ENCODE results near the gene LRCH3. TPM values are rescaled to one million over a fixed set of nuclear protein-coding genes. Genes with fewer than 3 reads are reported as not detected.
A peak's percentile ranks its signal among the peaks of the same experiment; 100 is the strongest.

LRCH3 gene
- total RNA-seq, 1 donor from 2014 or later = 56.4 TPM

DNA sequence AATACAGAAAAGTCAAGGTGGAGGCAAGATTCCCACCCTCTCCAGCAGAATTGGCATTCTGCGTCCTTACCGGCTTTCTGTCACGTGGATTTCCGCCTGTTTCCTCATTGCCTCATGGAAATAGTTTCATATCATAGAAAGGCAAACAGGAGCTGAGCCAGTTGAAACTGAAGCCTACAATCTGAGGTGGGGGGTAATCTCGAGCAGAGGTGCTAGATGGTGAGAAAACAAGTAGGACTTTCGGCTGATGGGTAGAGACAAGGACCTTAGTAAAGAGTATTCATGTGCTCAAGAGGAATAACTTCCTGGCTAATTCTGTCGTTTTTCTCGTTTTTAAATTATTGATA lies 39.9 kb downstream of the LRCH3 start:
- intact Hi-C loops (cut with micrococcal nuclease) = no loop called here
- Mint-ChIP-seq H3K27me3 (no peaks in the 10 kb centered on the region), H3K4me3 (no peak overlapping the region), H3K4me1 (peaks cover 2% of the 10 kb centered on the region), H3K9me3 (no peaks in the 10 kb centered on the region), H3K27ac (no peak overlapping the region), H3K36me3 (ENCODE audit: low read depth) (peaks cover 48% of the 10 kb centered on the region)
- DNase-seq = no peak

DNA sequence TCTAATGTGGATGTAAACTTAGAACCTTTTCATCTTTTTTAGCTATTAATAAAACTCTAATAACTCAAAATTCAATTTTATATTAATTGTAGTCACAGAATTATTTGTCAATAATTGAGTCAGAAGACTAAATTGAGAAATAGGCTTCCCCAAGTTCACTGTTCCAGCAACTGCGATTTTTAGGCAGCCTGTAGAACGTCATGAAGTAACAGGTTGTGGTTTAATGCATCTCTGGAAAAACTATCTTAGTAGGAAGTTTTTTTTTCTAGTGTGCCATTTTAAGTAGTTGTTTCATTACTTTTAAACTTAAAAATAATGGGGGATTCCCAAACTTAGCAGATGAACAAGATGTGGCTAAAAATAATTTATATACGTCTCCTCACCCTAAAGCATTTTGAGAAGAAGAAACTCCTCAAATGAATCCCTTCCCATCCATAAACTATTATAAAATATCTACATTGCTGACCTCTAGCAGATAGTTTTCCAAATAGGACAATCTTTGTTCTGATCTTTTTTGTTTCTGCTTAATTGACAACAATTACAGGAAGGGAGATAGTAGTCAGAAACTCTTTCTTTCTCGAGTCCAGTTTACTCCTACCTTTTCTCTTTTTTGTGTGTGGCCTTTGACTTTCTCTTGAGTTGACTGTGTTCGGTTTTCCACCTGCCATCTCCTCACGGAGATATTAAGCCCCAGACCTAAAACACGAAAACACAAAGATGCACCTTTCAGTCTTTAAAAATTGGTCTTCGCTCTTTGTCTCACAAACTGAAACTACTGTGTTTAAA lies 43.1 kb downstream of the LRCH3 start:
- peaks cover 46% of the 10 kb centered on the region for H3K36me3 Mint-ChIP-seq (ENCODE audit: low read depth)
- H3K27ac Mint-ChIP-seq = no peak overlapping the region
- DNase-seq = no peak
- no peaks in the 10 kb centered on the region for H3K9me3 Mint-ChIP-seq
- H3K27me3 Mint-ChIP-seq = no peaks in the 10 kb centered on the region
- intact Hi-C loops (cut with micrococcal nuclease) = no loop called here
- peaks cover 2% of the 10 kb centered on the region for H3K4me1 Mint-ChIP-seq
- H3K4me3 Mint-ChIP-seq = no peak overlapping the region

DNA sequence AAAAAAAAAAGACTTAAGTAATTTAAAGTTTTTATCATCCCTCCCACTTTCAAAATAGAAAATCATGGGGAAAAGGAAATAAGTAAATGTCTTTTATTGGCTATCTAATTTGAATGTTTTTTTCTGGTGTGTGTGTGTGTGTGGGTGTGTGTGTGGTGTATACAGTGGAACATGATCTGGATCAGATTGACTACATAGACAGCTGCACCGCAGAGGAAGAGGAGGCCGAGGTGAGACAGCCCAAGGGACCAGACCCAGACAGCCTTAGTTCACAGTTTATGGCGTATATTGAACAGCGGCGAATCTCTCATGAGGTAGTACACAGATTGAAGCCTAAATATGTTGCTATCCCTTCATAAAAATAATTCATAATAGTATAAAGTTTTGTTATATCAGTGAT lies 44.5 kb downstream of the LRCH3 start:
- Mint-ChIP-seq H3K4me1 (peaks cover 2% of the 10 kb centered on the region), H3K36me3 (ENCODE audit: low read depth) (peaks cover 48% of the 10 kb centered on the region), H3K4me3 (no peak overlapping the region), H3K9me3 (no peaks in the 10 kb centered on the region), H3K27me3 (no peaks in the 10 kb centered on the region), H3K27ac (peak overlapping the region; percentile 18)
- intact Hi-C loops (cut with micrococcal nuclease) = no loop called here
- DNase-seq = no peak

DNA sequence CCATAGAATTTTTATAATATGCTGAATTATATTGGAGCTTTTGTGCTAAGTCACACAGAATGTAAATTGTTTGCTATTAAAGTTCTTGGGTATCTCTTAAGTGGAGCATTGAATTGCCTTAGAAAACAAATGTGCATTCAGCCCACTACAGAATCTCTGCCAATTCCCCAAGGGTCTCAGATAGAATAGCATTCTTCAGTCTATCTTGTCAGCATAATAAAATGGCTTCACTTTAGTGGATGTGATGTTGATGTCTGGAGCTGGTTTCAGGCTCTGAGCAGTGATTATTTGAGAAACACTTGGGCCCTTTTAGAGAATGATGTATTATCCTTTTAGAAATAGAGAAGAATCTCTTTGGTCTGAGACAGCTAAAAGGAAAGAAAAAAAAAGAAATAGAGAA lies 45.2 kb downstream of the LRCH3 start:
- Mint-ChIP-seq H3K4me3 (no peak overlapping the region), H3K36me3 (ENCODE audit: low read depth) (peaks cover 51% of the 10 kb centered on the region), H3K9me3 (no peaks in the 10 kb centered on the region), H3K27ac (no peak overlapping the region), H3K27me3 (no peaks in the 10 kb centered on the region), H3K4me1 (peaks cover 2% of the 10 kb centered on the region)
- DNase-seq = no peak
- intact Hi-C loops (cut with micrococcal nuclease) = no loop called here

DNA sequence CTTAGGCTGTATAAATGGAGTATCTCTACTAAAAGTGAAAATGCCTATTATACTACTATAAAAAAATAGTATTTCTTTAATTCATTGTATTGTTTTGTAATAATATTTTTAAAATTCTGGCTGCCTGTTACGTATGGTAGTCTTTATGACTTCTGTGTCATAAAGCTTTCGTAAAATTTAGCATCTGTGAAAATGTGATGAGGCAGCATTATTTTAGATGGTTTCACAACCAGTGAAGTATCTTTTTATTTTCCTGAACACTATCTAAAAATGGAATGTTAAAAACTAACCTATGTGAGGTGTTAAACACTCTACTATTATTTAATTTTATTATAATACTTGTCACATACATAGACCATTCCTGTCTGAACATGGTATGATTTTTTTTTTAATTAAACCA lies 46.2 kb downstream of the LRCH3 start:
- Mint-ChIP-seq H3K4me3 (no peak overlapping the region), H3K27ac (no peak overlapping the region), H3K9me3 (no peaks in the 10 kb centered on the region), H3K27me3 (no peaks in the 10 kb centered on the region), H3K4me1 (peaks cover 2% of the 10 kb centered on the region), H3K36me3 (ENCODE audit: low read depth) (peaks cover 52% of the 10 kb centered on the region)
- DNase-seq = no peak
- intact Hi-C loops (cut with micrococcal nuclease) = no loop called here

DNA sequence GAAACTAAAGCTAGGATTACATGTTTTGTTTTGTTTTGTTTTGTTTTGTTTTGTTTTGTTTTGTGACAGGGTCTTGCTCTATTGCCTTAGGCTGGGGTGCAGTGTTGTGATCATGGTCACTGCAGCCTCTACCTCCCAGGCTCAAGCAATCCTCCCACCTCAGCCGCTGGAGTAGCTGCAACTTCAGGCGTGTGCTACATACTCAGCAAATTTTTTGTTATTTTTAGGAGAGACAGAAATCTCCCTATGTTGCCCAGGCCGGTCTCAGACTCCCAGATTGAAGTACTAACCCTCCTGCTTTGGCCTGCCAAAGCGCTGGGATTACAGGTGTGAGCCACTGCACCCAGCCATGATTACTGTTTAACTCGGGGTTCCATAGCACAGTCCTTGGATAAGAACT lies 50.7 kb downstream of the LRCH3 start:
- no peaks in the 10 kb centered on the region for H3K9me3 Mint-ChIP-seq
- H3K27ac Mint-ChIP-seq = no peak overlapping the region
- no peak for DNase-seq
- H3K4me1 Mint-ChIP-seq = peaks cover 2% of the 10 kb centered on the region
- intact Hi-C loops (cut with micrococcal nuclease) = no loop called here
- no peak overlapping the region for H3K4me3 Mint-ChIP-seq
- no peaks in the 10 kb centered on the region for H3K27me3 Mint-ChIP-seq
- peaks cover 47% of the 10 kb centered on the region for H3K36me3 Mint-ChIP-seq (ENCODE audit: low read depth)

DNA sequence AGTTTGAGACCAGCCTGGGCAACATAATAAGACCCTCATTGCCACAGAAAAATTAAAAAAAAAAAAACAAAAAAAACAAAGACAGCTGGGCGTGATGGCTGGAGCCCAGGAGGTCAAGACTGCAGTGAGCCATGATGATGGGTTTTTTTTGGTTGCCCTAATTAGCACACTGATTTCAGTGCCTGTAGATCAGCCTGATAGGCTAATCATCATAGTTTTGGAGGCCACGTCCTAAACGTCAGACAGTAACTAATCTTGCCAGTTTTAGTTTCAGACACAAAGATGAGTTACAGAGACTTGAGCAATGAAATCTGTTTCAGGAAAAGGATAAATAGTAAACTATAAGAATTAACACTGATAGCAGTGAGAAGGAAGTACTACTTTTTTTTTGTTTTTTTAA lies 55.4 kb downstream of the LRCH3 start:
- no peaks in the 10 kb centered on the region for H3K9me3 Mint-ChIP-seq
- intact Hi-C loops (cut with micrococcal nuclease) = loop anchor here (5.0 kb wide), 1 partner anchor 54 kb away; the partner anchor contains the start of gene LRCH3
- no peaks in the 10 kb centered on the region for H3K27me3 Mint-ChIP-seq
- H3K4me3 Mint-ChIP-seq = no peak overlapping the region
- peaks cover 48% of the 10 kb centered on the region for H3K36me3 Mint-ChIP-seq (ENCODE audit: low read depth)
- peaks cover 15% of the 10 kb centered on the region for H3K4me1 Mint-ChIP-seq
- H3K27ac Mint-ChIP-seq = no peak overlapping the region
- no peak for DNase-seq

DNA sequence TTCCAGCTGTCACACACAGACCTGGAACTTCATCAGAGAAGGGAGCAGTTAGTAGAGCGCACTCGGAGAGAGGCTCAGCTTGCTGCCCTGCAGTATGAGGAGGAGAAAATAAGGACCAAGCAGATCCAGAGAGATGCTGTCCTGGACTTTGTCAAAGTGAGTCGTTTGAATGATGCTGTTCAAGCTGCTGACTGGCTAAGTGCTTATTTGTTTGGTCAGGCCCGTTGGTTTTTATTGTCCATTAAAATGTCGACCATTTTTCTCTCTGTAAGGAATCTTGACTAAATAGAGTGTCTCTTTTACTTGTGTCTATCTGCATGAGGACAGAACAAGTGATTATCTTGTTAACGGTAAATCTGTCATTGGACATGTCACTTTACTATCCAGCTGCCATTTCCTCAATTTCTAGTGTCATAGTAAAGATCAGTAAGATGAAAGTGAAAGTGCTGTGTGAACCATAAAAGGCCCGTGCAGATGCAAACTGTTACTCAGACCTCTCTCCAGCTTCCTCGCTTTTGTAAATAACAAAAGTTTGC lies 56.9 kb downstream of the LRCH3 start:
- H3K9me3 Mint-ChIP-seq = no peaks in the 10 kb centered on the region
- H3K4me3 Mint-ChIP-seq = peak overlapping the region; percentile 75
- peak; percentile 81 for DNase-seq
- H3K27ac Mint-ChIP-seq = peak overlapping the region; percentile 89
- no peaks in the 10 kb centered on the region for H3K27me3 Mint-ChIP-seq
- H3K36me3 Mint-ChIP-seq (ENCODE audit: low read depth) = peaks cover 51% of the 10 kb centered on the region
- H3K4me1 Mint-ChIP-seq = peaks cover 15% of the 10 kb centered on the region
- intact Hi-C loops (cut with micrococcal nuclease) = loop anchor here (1.0 to 5.0 kb wide), 2 partner anchors 30 to 56 kb away; partner anchors contain the start of gene LRCH3

DNA sequence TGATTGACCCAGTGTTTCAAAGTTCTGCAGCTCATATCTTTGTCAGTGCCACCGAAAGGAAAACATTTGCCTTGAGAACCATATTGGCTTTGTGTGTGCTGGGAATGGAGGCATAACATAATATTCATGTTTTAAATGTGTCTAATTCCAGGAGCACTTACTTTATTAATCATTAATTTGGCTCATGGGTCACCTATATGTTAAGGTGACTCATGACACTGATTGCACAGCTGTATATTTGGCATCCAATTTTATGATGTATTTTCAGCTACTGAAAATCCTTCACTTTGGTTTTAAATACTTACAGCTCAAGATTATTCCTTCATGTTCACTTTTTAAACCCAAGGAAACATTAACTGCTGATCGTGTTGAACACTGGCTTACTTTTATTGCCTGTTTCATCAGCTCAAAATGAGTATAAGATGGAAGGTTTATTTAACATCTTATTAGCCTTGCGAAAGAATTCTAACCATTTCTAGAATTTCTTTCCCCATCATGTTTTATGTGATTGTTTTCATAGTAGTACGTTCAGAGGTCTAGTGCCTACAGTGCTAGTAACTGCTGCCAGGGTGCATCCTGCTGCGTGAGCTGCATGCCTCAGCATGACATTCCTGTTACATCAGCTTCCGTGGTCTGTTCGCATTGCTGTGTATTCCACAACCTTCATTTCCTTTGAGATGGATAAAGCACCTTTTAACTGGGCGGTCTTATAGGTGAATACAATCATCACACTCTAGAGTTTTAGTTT lies 63.7 kb downstream of the LRCH3 start:
- DNase-seq = no peak
- no peak overlapping the region for H3K27ac Mint-ChIP-seq
- no peaks in the 10 kb centered on the region for H3K27me3 Mint-ChIP-seq
- intact Hi-C loops (cut with micrococcal nuclease) = no loop called here
- H3K36me3 Mint-ChIP-seq (ENCODE audit: low read depth) = peaks cover 46% of the 10 kb centered on the region
- no peak overlapping the region for H3K4me3 Mint-ChIP-seq
- no peaks in the 10 kb centered on the region for H3K9me3 Mint-ChIP-seq
- peaks cover 3% of the 10 kb centered on the region for H3K4me1 Mint-ChIP-seq

DNA sequence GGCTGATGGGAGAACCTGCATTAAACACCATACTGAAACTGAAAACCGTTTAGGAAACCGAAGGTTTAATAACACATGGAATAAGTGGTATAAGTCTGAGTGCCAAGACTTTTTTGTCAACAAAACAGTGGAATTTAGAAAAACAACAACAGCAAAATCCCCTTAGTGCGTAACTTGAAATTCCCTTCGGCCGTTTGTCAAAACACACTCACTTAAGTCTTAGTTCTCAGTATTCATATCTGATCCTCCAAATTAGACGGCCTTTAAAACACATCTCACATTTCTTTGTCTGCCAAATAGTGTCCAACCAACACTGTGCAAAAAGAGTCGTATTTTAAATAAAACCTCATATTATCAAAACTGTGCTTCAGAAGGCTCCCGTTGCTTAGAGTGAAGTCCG lies 64.5 kb downstream of the LRCH3 start:
- Mint-ChIP-seq H3K27me3 (no peaks in the 10 kb centered on the region), H3K9me3 (no peaks in the 10 kb centered on the region), H3K4me3 (no peak overlapping the region), H3K4me1 (peaks cover 3% of the 10 kb centered on the region), H3K36me3 (ENCODE audit: low read depth) (peaks cover 44% of the 10 kb centered on the region), H3K27ac (no peak overlapping the region)
- no peak for DNase-seq
- intact Hi-C loops (cut with micrococcal nuclease) = no loop called here

DNA sequence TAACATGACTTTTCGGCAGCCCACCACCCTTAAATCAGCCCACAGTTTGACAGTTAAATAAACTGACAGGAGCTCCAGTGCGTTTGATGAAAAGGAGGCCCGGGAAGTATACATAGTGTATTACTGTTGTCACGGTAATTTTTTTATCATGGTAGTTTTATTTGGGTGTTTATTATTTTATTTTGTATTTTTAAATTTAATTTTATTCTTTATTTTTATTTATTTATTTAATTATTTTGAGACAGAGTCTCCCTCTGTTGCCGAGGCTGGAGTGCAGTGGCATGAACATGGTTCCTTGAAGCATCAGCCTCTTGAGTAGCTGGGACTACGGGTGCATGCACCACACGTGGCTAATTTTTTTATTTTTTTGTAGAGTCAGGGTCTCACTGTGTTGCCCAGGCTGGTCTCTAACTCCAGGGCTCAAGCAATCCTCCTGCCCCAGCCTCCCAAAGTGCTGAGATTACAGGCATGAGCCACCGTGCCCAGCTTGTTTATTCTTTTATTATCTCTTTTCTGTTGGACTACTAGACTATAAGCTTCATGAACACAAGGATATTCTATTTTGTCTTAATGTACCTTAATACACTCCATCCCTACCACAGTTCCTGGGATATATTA lies 65.3 kb downstream of the LRCH3 start:
- Mint-ChIP-seq H3K4me1 (peaks cover 5% of the 10 kb centered on the region), H3K36me3 (ENCODE audit: low read depth) (peaks cover 41% of the 10 kb centered on the region), H3K27ac (no peak overlapping the region), H3K9me3 (no peaks in the 10 kb centered on the region), H3K4me3 (no peak overlapping the region), H3K27me3 (no peaks in the 10 kb centered on the region)
- intact Hi-C loops (cut with micrococcal nuclease) = no loop called here
- DNase-seq = no peak

DNA sequence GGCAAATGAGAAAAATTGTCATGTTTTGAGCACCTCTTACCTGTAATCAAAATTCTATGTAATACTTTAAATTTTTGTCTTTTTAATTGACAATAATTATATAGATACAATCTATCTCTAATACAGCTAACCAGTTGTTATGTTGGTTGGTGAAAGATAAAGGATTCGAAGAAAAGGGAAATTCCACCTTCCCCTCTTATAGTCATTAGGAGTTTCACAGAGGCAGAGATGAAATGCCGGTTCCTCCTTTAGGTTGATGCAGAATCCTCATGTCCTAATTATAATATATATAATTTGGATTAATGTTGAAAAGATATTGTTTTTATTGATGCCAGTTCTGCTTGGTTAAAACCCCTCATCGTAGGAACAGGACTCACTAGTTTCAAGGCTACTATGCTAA lies 67.1 kb downstream of the LRCH3 start:
- Mint-ChIP-seq H3K27ac (no peak overlapping the region), H3K27me3 (no peaks in the 10 kb centered on the region), H3K4me1 (peaks cover 5% of the 10 kb centered on the region)

DNA sequence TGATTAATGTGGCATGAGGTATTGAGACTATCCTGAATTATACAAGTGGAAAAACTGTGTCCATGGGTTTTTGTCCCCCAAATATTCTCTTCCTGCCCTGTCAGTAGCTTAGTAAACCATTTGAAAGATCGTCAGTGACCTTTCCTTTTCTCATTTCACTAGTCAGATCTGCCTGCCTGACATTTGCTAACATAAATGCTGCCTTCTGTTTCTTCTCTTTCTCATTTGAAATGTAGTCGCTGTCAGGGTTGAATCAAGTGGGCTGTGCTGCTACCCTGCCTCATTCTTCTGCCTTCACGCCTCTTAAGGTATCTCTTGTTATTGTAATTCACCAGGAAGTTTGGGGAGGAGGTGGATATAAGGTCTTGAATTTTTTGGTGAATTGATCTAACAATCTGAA lies 67.5 kb downstream of the LRCH3 start:
- intact Hi-C loops (cut with micrococcal nuclease) = loop anchor here (2.0 kb wide), 1 partner anchor 20 kb away; no protein-coding TSS in a partner anchor
- H3K9me3 Mint-ChIP-seq = no peaks in the 10 kb centered on the region
- H3K27ac Mint-ChIP-seq = no peak overlapping the region
- DNase-seq = no peak
- H3K4me3 Mint-ChIP-seq = no peak overlapping the region
- no peaks in the 10 kb centered on the region for H3K27me3 Mint-ChIP-seq
- H3K4me1 Mint-ChIP-seq = peaks cover 5% of the 10 kb centered on the region
- H3K36me3 Mint-ChIP-seq (ENCODE audit: low read depth) = peaks cover 35% of the 10 kb centered on the region

More for the DNA sequence above, 67.1 kb downstream of the LRCH3 start:
- DNase-seq = no peak
- H3K36me3 Mint-ChIP-seq (ENCODE audit: low read depth) = peaks cover 35% of the 10 kb centered on the region
- no peaks in the 10 kb centered on the region for H3K9me3 Mint-ChIP-seq
- intact Hi-C loops (cut with micrococcal nuclease) = loop anchor here (2.0 kb wide), 1 partner anchor 21 kb away; no protein-coding TSS in a partner anchor
- H3K4me3 Mint-ChIP-seq = no peak overlapping the region

DNA sequence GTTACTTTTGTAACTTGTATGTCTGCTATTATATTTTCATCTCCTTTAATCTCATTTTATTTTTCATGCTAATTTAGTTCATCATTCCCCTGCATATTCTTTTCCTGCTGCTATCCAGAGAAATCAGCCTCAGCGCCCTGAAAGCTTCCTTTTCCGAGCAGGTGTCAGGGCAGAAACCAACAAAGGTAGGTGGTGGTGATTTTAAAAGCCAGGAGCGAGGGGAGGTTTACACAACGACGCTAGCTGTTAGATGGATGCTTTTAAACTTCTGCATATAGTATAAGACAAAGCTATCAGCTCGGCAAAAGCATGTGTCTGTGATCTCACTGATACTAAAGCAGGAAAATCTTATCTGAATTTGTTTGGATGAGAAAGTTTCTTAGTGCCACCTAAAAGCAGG lies 75.0 kb downstream of the LRCH3 start:
- Mint-ChIP-seq H3K4me1 (peaks cover 10% of the 10 kb centered on the region), H3K27ac (no peak overlapping the region), H3K36me3 (ENCODE audit: low read depth) (peaks cover 26% of the 10 kb centered on the region), H3K27me3 (no peaks in the 10 kb centered on the region), H3K4me3 (no peak overlapping the region), H3K9me3 (no peaks in the 10 kb centered on the region)
- intact Hi-C loops (cut with micrococcal nuclease) = no loop called here
- no peak for DNase-seq

All from activated CD4-positive, alpha-beta T cell treated with anti-CD3 and anti-CD28 coated beads, Interleukin-2, amount 10 ng/mL, durations not matched to agents 24 days and 14 days (primary cell).